Spleen (tissue), 11 donors: ENCODE data around the gene TMEM39A. TPM values are rescaled to one million over a fixed set of nuclear protein-coding genes. Genes with fewer than 3 reads are reported as not detected.

Source experiments
- DNase-seq: peaks from one replicate; pipeline ENCODE4 v3.0.0-alpha.2; 2020
- H3K27ac ChIP-seq, 8 donors: fragments of 200-600 bp; sonication (generic) in 7 of 8; 1 replicate in 4 of 8; 2 replicates in 4 of 8; pipeline versions ENCODE4 v1.5.0 to v1.8.0; 2016 to 2021; ENCODE audit warnings: inconsistent platforms in 4 of 8, mild to moderate bottlenecking in 4 of 8, moderate library complexity in 1 of 8
- H3K27me3 ChIP-seq, 7 donors: fragments of 200-600 bp; sonication (generic) in 6 of 7; replicated peaks in 1 of 7; 1 replicate in 4 of 7; 2 replicates in 3 of 7; pipeline versions ENCODE4 v1.5.0 to v1.8.0; 2016 to 2021; ENCODE audit warnings: inconsistent platforms in 3 of 7, mild to moderate bottlenecking in 1 of 7
- H3K36me3 ChIP-seq, 6 donors: fragments of 200-600 bp; sonication (generic) in 5 of 6; 1 replicate in 4 of 6; 2 replicates in 2 of 6; pipeline versions ENCODE4 v1.5.0 to v1.8.0; 2016 to 2021; ENCODE audit warnings: inconsistent platforms in 2 of 6
- H3K4me1 ChIP-seq, 6 donors: fragments of 200-600 bp; sonication (generic) in 5 of 6; 1 replicate in 3 of 6; 2 replicates in 3 of 6; pipeline versions ENCODE4 v1.5.0 to v1.8.0; 2016 to 2021; ENCODE audit warnings: inconsistent platforms in 3 of 6
- H3K4me3 ChIP-seq, 8 donors: fragments of 200-600 bp; sonication (generic) in 7 of 8; 1 replicate in 4 of 8; 2 replicates in 4 of 8; pipeline versions ENCODE4 v1.5.0 to v1.8.0; 2016 to 2021; ENCODE audit warnings: inconsistent platforms in 4 of 8, mild to moderate bottlenecking in 4 of 8, moderate library complexity in 2 of 8
- H3K9me3 ChIP-seq, 8 donors: fragments of 200-600 bp; sonication (generic) in 7 of 8; 1 replicate in 4 of 8; 2 replicates in 4 of 8; pipeline versions ENCODE4 v1.5.0 to v1.8.0; 2016 to 2021; ENCODE audit warnings: inconsistent platforms in 4 of 8
- CTCF ChIP-seq, 11 experiments: fragments of 200-600 bp in 7 of 11; fragments of 450-650 bp in 4 of 11; sonication (generic) in 4 of 11; IDR thresholded peaks in 8 of 11; conservative IDR thresholded peaks in 3 of 11; 1 replicate in 7 of 11; 2 replicates in 4 of 11; pipeline versions ENCODE4 v1.4.0 to v1.8.0; 2016 to 2021; ENCODE audit warnings: antibody characterized with exemption in 11 of 11, inconsistent platforms in 4 of 11, mild to moderate bottlenecking in 1 of 11
- POLR2A ChIP-seq, 3 donors: fragments of 450-650 bp; IDR thresholded peaks; one replicate each; pipeline ENCODE4 v1.5.1; 2017; ENCODE audit warnings: antibody characterized with exemption in 3 of 3, mild to moderate bottlenecking in 1 of 3
- POLR2AphosphoS5 ChIP-seq, 3 donors: sonication (generic); formaldehyde crosslinking; IDR thresholded peaks; one replicate each; pipeline ENCODE4 v1.5.1; 2017; ENCODE audit warnings: antibody characterized with exemption in 3 of 3
- WGBS, 5 donors: extraction: QIAGEN DNeasy Blood & Tissue Kit in 3 of 5; methylation state at CpG; one replicate each; pipeline versions ENCODE4 v1.1.5 to v1.1.7; 2013 to 2018; 5-methylcytosine and 5-hydroxymethylcytosine counted together
- intact Hi-C: fragments of 100-400 bp; cut with DNase I; formaldehyde crosslinking; loops from one replicate; pipeline ENCODE4 v1.15.0; 2023; ENCODE audit warnings: low total_unique reads
- polyA plus RNA-seq, 3 donors: library from polyadenylated mRNA; stranded (reverse); fragments of 200-250 nt; gene quantifications; one replicate each; pipeline ENCODE4 v1.2.1, GENCODE V29; 2013
- total RNA-seq, 7 donors: library from RNA; depleted of rRNA in 3 of 7; stranded (reverse); fragments of >200 nt in 3 of 7; fragmentation: NEBNext Ultra II Directional in 4 of 7; extraction: Animal tissue kit (Norgen Biotek cat#: 25700) in 4 of 7; gene quantifications; one replicate each; pipeline versions ENCODE4 v1.1.0 to v1.2.1, GENCODE V29; 2016 to 2021
- donor health status: healthy with polysubstance abuse.
- donor health status: DM: no; HTN: no; CAD: no; lungs with moderate emphysema.
- donor health status: DM: no; HTN: no; CAD: no.
- donor health status: Bipolar disorder and iron deficiency.
- donor health status: healthy.
- donor health status: DM: no; HTN: no; CAD: no.
- donor health status: DM: yes; HTN: yes; CAD: no.

The TMEM39A gene
- total and polyA plus RNA-seq, 10 donors = 4.9 to 80.5 (median 39.3) TPM

GRCh38 chr3:119443179-119443578 lies 20.2 kb downstream of the TMEM39A start:
- H3K4me3 ChIP-seq = no peak overlapping the region
- intact Hi-C loops = no loop called here
- DNase-seq = no peak
- no peaks in the 10 kb centered on the region for H3K27me3 ChIP-seq
- peaks cover 0 to 97% (median 48%) of the 10 kb centered on the region in 6 donors for H3K36me3 ChIP-seq
- no peak overlapping the region for H3K27ac ChIP-seq
- no peaks in the 10 kb centered on the region for H3K4me1 ChIP-seq
- no peaks in the 10 kb centered on the region for H3K9me3 ChIP-seq
- TF ChIP-seq POLR2AphosphoS5 (IDR thresholded peaks at IDR 0.05) (no peak), CTCF (IDR thresholded peaks at IDR 0.05 in 8 of 11, conservative IDR thresholded peaks at IDR 0.05 in 3 of 11) (no peak), POLR2A (IDR thresholded peaks at IDR 0.05) (no peak)

- Histone ChIP-seq H3K27ac (no peak overlapping the region), H3K4me3 (no peak overlapping the region), H3K9me3 (no peaks in the 10 kb centered on the region), H3K27me3 (no peaks in the 10 kb centered on the region), H3K4me1 (peaks cover 0 to 7% (median 0%) of the 10 kb centered on the region in 6 donors), H3K36me3 (peaks cover 10 to 97% (median 66%) of the 10 kb centered on the region in 6 donors)
- TF ChIP-seq POLR2AphosphoS5 (IDR thresholded peaks at IDR 0.05) (no peak), POLR2A (IDR thresholded peaks at IDR 0.05) (no peak), CTCF (IDR thresholded peaks at IDR 0.05 in 8 of 11, conservative IDR thresholded peaks at IDR 0.05 in 3 of 11) (no peak)
- intact Hi-C loops = no loop called here
- no peak for DNase-seq
- 88 to 92% (median 89%) methylated on average over 6 of the region's 6 CpGs for WGBS, 5 donors
Measured at GRCh38 chr3:119437691-119438258, 25.6 kb downstream of the TMEM39A start.

- WGBS, 5 donors = 88 to 100% (median 89%) methylated on average over 1 of the region's 1 CpG
- no peak for TF ChIP-seq POLR2A (IDR thresholded peaks at IDR 0.05)
- TF ChIP-seq CTCF (IDR thresholded peaks at IDR 0.05 in 8 of 11, conservative IDR thresholded peaks at IDR 0.05 in 3 of 11) = no peak
- TF ChIP-seq POLR2AphosphoS5 (IDR thresholded peaks at IDR 0.05) = no peak
- no peak overlapping the region for H3K27ac ChIP-seq
- H3K4me1 ChIP-seq = peaks cover 0 to 7% (median 0%) of the 10 kb centered on the region in 6 donors
- H3K9me3 ChIP-seq = no peaks in the 10 kb centered on the region
- H3K27me3 ChIP-seq = no peaks in the 10 kb centered on the region
- intact Hi-C loops = no loop called here
- H3K4me3 ChIP-seq = no peak overlapping the region
- DNase-seq = no peak
- peaks cover 10 to 97% (median 66%) of the 10 kb centered on the region in 6 donors for H3K36me3 ChIP-seq
Measured at GRCh38 chr3:119436977-119437376, 26.4 kb downstream of the TMEM39A start.

- WGBS, 5 donors = 94 to 98% (median 97%) methylated on average over 4 of the region's 4 CpGs
- H3K9me3 ChIP-seq = peaks cover 0 to 17% (median 9%) of the 10 kb centered on the region in 8 donors
- no peak for DNase-seq
- peaks cover 19 to 97% (median 83%) of the 10 kb centered on the region in 6 donors for H3K36me3 ChIP-seq
- TF ChIP-seq CTCF (IDR thresholded peaks at IDR 0.05 in 8 of 11, conservative IDR thresholded peaks at IDR 0.05 in 3 of 11) (no peak), POLR2AphosphoS5 (IDR thresholded peaks at IDR 0.05) (no peak), POLR2A (IDR thresholded peaks at IDR 0.05) (no peak)
- intact Hi-C loops = no loop called here
- peaks cover 0 to 7% (median 0%) of the 10 kb centered on the region in 6 donors for H3K4me1 ChIP-seq
- no peak overlapping the region for H3K4me3 ChIP-seq
- H3K27me3 ChIP-seq = no peaks in the 10 kb centered on the region
- H3K27ac ChIP-seq = no peak overlapping the region
Measured at GRCh38 chr3:119434703-119435102, 28.7 kb downstream of the TMEM39A start.
